ENCODE data around the gene TMX2.

DNA sequence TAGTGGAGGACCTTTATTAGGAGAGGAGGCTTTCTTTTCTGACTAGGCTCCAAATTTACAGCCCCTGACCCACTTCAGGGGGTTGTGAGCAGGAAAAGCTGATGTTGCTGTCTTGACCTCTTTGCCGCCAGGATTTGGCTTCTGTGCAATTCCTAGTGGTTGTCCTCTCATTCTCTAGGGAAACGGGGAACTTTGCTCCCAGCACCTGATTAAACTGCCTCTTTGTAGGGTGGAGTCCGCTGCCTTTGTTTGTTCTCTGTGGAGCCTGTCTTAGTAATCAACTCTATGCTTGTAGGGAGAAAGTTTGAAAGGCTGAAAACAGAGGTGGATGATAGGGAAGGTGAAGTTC is 65.5 kb downstream of the TMX2 start:
- TF ChIP-seq CTCF (IDR thresholded peaks at IDR 0.05; ENCODE audit: low read depth, low read length): no peak
- no peak for TF ChIP-seq EZH2phosphoT487 (IDR thresholded peaks at IDR 0.05; ENCODE audit: low read depth)

All from OCI-LY3 (cell line).